A673 (cell line): Measurements from ENCODE around the gene CBX5. TPM values are rescaled to one million over a fixed set of nuclear protein-coding genes. Genes with fewer than 3 reads are reported as not detected.

Experiments used
- BruUV-seq: library from RNA; stranded (reverse); fragments of 400-500 nt; replicated peaks from 2 replicates; lab custom pipeline; 2021; lab: Mats Ljungman, UMichigan
- CTCF ChIA-PET: fragments of 300-600 bp; sonication (Branson Sonifier 250); formaldehyde crosslinking; loops from one replicate; lab custom pipeline; 2022; ENCODE audit warnings: antibody characterized with exemption; lab: Charles Lee
- POLR2A ChIA-PET: fragments of 300-600 bp; sonication (Branson Sonifier 250); formaldehyde crosslinking; loops from one replicate; lab custom pipeline; 2022; ENCODE audit warnings: antibody characterized with exemption; ENCODE audit not compliant: low non-redundant PET; lab: Charles Lee
- DNase-seq: peaks from one replicate; pipeline ENCODE4 v3.0.0-alpha.2; 2015; ENCODE audit warnings: low spot score
- H3K27ac ChIP-seq: fragments of 200-600 bp; sonication (generic); 2 replicates; pipeline ENCODE4 v1.5.1; 2016; ENCODE audit warnings: mixed run types, low read depth, mild to moderate bottlenecking, mixed read lengths, antibody characterized with exemption, low read length; ENCODE audit not compliant: poor library complexity, severe bottlenecking
- H3K27me3 ChIP-seq: fragments of 200-600 bp; sonication (generic); replicated peaks from 2 replicates; pipeline ENCODE4 v1.6.1; 2017; ENCODE audit warnings: mixed run types, low read depth, mild to moderate bottlenecking, mixed read lengths, antibody characterized with exemption, low read length; ENCODE audit not compliant: insufficient read depth, poor library complexity
- H3K36me3 ChIP-seq: fragments of 200-600 bp; sonication (generic); 2 replicates; pipeline ENCODE4 v1.6.1; 2016; ENCODE audit warnings: mixed run types, mild to moderate bottlenecking, mixed read lengths, antibody characterized with exemption, low read length; ENCODE audit not compliant: insufficient read depth, poor library complexity, severe bottlenecking
- H3K4me1 ChIP-seq: fragments of 200-600 bp; sonication (generic); 2 replicates; pipeline ENCODE4 v1.6.1; 2017; ENCODE audit warnings: mixed run types, mild to moderate bottlenecking, mixed read lengths, antibody characterized with exemption, low read length; ENCODE audit not compliant: insufficient read depth, poor library complexity, severe bottlenecking
- H3K4me3 ChIP-seq: fragments of 200-600 bp; sonication (generic); 2 replicates; pipeline ENCODE4 v1.5.1; 2016; ENCODE audit warnings: low read depth, mixed run types, mild to moderate bottlenecking, mixed read lengths, low read length; ENCODE audit not compliant: poor library complexity, severe bottlenecking
- H3K9me3 ChIP-seq: fragments of 200-600 bp; sonication (generic); 2 replicates; pipeline ENCODE4 v1.6.1; 2016; ENCODE audit warnings: mixed run types, low read depth, mild to moderate bottlenecking, mixed read lengths, antibody characterized with exemption, low read length; ENCODE audit not compliant: poor library complexity, severe bottlenecking
- EZH2 ChIP-seq: fragments of 200-600 bp; sonication (generic); IDR thresholded peaks from 2 replicates; pipeline ENCODE4 v1.6.1; 2017; ENCODE audit warnings: borderline replicate concordance, low read depth, mild to moderate bottlenecking, mixed read lengths, antibody characterized with exemption, low read length; ENCODE audit not compliant: poor library complexity, severe bottlenecking
- intact Hi-C: fragments of 100-400 bp; cut with micrococcal nuclease; formaldehyde crosslinking; loops from one replicate; pipeline ENCODE4 v1.10.0; 2022; ENCODE audit not compliant: unreplicated experiment
- total RNA-seq: library from RNA; stranded (reverse); gene quantifications from 2 replicates; pipeline ENCODE4 v1.2.3, GENCODE V29; 2021
- TF ChIP-seq, protein P1 (sequence below): fragments of 300-800, 200-600 bp; sonication (generic); conservative IDR thresholded peaks from 2 replicates; pipeline ENCODE4 v1.5.1; 2017; ENCODE audit warnings: low read depth, mild to moderate bottlenecking, antibody characterized with exemption, low read length, moderate library complexity, mixed read lengths

CBX5 gene
- total RNA-seq, 1 experiment from 2014 or later = 254 TPM

DNA sequence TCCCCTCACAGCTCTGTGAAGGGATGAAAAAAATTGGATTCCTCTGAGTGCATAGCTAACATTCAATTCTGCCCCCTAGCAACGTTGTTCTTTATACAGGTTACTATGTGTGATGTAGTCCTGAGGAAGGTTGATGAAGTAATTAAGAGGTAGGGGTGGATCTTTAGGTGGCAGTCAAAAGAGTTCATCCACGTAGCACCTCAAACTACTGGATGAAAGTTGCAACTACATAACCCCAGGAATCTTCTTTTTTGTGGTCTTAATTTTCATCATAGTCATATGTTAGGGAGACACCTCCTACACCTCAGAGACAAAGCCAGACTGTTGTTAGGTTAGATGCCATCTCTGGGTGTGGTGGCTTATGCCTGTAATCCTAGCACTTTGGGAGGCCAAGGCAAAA, 31.1 kb upstream of the CBX5 start:
- no peaks in the 10 kb centered on the region for H3K9me3 ChIP-seq
- no peak overlapping the region for H3K4me3 ChIP-seq
- TF ChIP-seq, protein P1, sequence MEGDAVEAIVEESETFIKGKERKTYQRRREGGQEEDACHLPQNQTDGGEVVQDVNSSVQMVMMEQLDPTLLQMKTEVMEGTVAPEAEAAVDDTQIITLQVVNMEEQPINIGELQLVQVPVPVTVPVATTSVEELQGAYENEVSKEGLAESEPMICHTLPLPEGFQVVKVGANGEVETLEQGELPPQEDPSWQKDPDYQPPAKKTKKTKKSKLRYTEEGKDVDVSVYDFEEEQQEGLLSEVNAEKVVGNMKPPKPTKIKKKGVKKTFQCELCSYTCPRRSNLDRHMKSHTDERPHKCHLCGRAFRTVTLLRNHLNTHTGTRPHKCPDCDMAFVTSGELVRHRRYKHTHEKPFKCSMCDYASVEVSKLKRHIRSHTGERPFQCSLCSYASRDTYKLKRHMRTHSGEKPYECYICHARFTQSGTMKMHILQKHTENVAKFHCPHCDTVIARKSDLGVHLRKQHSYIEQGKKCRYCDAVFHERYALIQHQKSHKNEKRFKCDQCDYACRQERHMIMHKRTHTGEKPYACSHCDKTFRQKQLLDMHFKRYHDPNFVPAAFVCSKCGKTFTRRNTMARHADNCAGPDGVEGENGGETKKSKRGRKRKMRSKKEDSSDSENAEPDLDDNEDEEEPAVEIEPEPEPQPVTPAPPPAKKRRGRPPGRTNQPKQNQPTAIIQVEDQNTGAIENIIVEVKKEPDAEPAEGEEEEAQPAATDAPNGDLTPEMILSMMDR = no peak
- TF ChIP-seq EZH2 = no peak
- intact Hi-C loops = no loop called here
- H3K36me3 ChIP-seq = no peaks in the 10 kb centered on the region
- H3K27me3 ChIP-seq = no peaks in the 10 kb centered on the region
- POLR2A ChIA-PET = interaction anchor here (0.7 kb wide), 1 partner anchor 31 kb away, joined by 19 read pairs; the partner anchor contains the start of gene HNRNPA1
- no TSS peak for BruUV-seq
- CTCF ChIA-PET = no interaction called here
- H3K4me1 ChIP-seq = no peaks in the 10 kb centered on the region
- DNase-seq = no peak
- no peak overlapping the region for H3K27ac ChIP-seq

DNA sequence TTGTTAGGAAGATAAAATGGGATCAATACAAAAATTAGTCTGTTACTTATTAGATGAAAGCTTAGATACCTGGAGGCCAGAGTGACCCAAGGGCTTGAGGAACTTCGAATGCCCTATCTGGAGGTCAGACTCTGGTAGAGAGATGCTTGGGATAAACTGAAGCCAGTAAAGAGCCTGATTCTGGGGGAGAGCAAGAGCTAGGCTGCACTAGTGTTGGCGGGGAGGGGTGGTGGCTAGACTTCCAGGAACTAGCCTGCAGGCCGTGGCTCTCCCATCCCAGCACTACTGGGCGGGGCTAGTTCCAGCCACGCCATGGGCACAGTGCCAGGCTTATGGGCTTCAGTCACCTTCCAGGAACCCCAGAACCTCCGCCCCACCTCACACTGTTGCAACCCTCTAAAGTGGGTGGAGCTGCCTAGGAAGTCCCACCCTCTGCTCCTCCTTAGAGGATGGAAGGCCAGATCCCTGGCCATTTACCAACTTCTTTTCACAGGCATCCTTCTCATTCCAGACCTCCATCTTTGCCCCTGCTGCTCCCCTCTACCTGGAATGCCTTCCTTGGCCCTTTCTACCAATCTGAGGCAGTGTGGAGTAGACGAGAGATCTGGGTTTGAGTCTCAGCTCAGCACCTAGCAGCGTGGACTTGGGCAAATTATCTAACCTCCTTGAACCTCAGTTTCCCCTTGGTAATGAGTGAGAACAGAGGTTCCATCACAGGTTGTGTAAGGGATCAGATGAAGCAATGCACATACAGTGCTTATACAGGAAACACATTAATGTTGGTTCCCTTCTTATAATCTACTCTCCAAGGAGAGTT, 27.2 kb upstream of the CBX5 start:
- Histone ChIP-seq H3K4me3 (no peak overlapping the region), H3K9me3 (no peaks in the 10 kb centered on the region), H3K4me1 (no peaks in the 10 kb centered on the region), H3K27me3 (no peaks in the 10 kb centered on the region), H3K36me3 (no peaks in the 10 kb centered on the region), H3K27ac (no peak overlapping the region)
- ChIA-PET POLR2A (interaction anchor here (0.6 kb wide), 1 partner anchor 18 kb away, joined by 4 read pairs; the partner anchor contains the start of gene COPZ1), CTCF (interaction anchor here (0.7 kb wide), 1 partner anchor 10 kb away, joined by 11 read pairs; no protein-coding TSS in a partner anchor)
- intact Hi-C loops = no loop called here
- no TSS peak for BruUV-seq
- TF ChIP-seq, protein P1 = no peak
- no peak for TF ChIP-seq EZH2
- no peak for DNase-seq

DNA sequence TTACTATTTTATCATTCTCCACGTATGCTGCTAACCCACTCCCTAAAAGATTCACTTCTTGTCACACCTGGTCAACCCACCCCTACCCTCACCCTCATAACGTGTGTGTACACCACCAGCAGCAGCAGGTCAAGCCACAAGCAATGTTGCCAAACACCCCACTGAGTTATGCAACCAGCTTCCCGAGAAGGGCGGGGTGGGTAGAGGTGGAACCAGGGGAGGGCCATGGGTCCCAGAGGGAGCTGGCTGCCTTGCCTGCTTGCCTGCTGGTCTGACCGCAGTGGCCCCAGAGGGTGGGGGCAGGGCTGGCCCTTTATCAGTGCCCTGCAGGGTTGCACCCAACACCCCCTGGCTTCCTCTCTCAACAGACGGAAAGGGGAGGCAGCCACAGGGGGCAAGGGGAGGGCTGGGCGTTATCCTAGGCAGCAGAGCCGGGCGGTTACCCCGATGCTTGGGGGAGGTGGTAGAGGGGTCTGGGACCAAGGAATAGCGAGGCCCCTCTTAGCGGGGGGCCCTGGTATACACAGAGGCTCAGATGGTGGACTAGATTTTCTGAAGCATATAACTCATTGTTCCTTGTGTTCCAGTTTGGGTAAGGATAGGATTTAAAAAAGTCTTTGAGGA, 24.4 kb upstream of the CBX5 start:
- H3K27ac ChIP-seq = no peak overlapping the region
- H3K4me1 ChIP-seq = no peaks in the 10 kb centered on the region
- H3K9me3 ChIP-seq = no peaks in the 10 kb centered on the region
- no peaks in the 10 kb centered on the region for H3K36me3 ChIP-seq
- DNase-seq = no peak
- ChIA-PET POLR2A (interaction anchor here (0.6 kb wide), 1 partner anchor 24 kb away, joined by 4 read pairs; no protein-coding TSS in a partner anchor), CTCF (no interaction called here)
- H3K4me3 ChIP-seq = no peak overlapping the region
- TF ChIP-seq EZH2 = no peak
- TF ChIP-seq, protein P1 = no peak
- intact Hi-C loops = no loop called here
- peaks cover 6% of the 10 kb centered on the region for H3K27me3 ChIP-seq
- no TSS peak for BruUV-seq
